GM18951 (cell line): ENCODE measurements around the gene MAD1L1.

ENCODE experiments used
- POLR2A ChIP-seq: IDR thresholded peaks from 4 replicates; pipeline ENCODE4 v1.6.1; 2011; ENCODE audit warnings: mild to moderate bottlenecking; ENCODE audit not compliant: insufficient read length, insufficient read depth; ENCODE audit errors: extremely low read depth
- in situ Hi-C: fragments of 300-500 bp; cut with MboI; formaldehyde crosslinking; loops from one replicate; pipeline ENCODE4 v1.12.0; 2022; ENCODE audit warnings: low sequenced_read_pairs, mixed read lengths, inconsistent platforms; ENCODE audit not compliant: unreplicated experiment

MAD1L1 gene

GRCh38 chr7:2107386-2108070 is 125.2 kb downstream of the MAD1L1 start:
- TF ChIP-seq POLR2A: no peak
- in situ Hi-C loops: no loop called here

GRCh38 chr7:2106924-2107323 is 125.8 kb downstream of the MAD1L1 start:
- no peak for TF ChIP-seq POLR2A
- in situ Hi-C loops: no loop called here

GRCh38 chr7:2106440-2106839 is 126.3 kb downstream of the MAD1L1 start:
- in situ Hi-C loops: no loop called here
- no peak for TF ChIP-seq POLR2A

- in situ Hi-C loops: no loop called here
- no peak for TF ChIP-seq POLR2A
Observed at GRCh38 chr7:2105917-2106316, 126.8 kb downstream of the MAD1L1 start.

- TF ChIP-seq POLR2A: no peak
- in situ Hi-C loops: no loop called here
Observed at GRCh38 chr7:2105280-2105679, 127.5 kb downstream of the MAD1L1 start.

- no peak for TF ChIP-seq POLR2A
- in situ Hi-C loops: no loop called here
Observed at GRCh38 chr7:2104716-2105115, 128.0 kb downstream of the MAD1L1 start.

GRCh38 chr7:2104107-2104710 is 128.5 kb downstream of the MAD1L1 start:
- TF ChIP-seq POLR2A: no peak
- in situ Hi-C loops: no loop called here

- no peak for TF ChIP-seq POLR2A
- in situ Hi-C loops: no loop called here
Observed at GRCh38 chr7:2103071-2103898, 129.5 kb downstream of the MAD1L1 start.

GRCh38 chr7:2102375-2102723 is 130.4 kb downstream of the MAD1L1 start:
- no peak for TF ChIP-seq POLR2A
- in situ Hi-C loops: no loop called here

- in situ Hi-C loops: no loop called here
- no peak for TF ChIP-seq POLR2A
Observed at GRCh38 chr7:2101630-2102374, 130.9 kb downstream of the MAD1L1 start.

GRCh38 chr7:2100278-2101208 is 132.2 kb downstream of the MAD1L1 start:
- TF ChIP-seq POLR2A: no peak
- in situ Hi-C loops: no loop called here

GRCh38 chr7:2099048-2099957 is 133.4 kb downstream of the MAD1L1 start:
- no peak for TF ChIP-seq POLR2A
- in situ Hi-C loops: no loop called here

GRCh38 chr7:2098496-2098895 is 134.2 kb downstream of the MAD1L1 start:
- TF ChIP-seq POLR2A: no peak
- in situ Hi-C loops: no loop called here
